Subcutaneous preadipocyte (primary cell): ENCODE measurements around the gene SIM2. TPM values are rescaled to one million over a fixed set of nuclear protein-coding genes. Genes with fewer than 3 reads are reported as not detected.

Experiments used
- total RNA-seq: library from RNA; depleted of rRNA; stranded (reverse); fragments of >200 nt; gene quantifications from 2 replicates; pipeline ENCODE4 v1.2.3, GENCODE V29; 2012

Gene SIM2, protein sequence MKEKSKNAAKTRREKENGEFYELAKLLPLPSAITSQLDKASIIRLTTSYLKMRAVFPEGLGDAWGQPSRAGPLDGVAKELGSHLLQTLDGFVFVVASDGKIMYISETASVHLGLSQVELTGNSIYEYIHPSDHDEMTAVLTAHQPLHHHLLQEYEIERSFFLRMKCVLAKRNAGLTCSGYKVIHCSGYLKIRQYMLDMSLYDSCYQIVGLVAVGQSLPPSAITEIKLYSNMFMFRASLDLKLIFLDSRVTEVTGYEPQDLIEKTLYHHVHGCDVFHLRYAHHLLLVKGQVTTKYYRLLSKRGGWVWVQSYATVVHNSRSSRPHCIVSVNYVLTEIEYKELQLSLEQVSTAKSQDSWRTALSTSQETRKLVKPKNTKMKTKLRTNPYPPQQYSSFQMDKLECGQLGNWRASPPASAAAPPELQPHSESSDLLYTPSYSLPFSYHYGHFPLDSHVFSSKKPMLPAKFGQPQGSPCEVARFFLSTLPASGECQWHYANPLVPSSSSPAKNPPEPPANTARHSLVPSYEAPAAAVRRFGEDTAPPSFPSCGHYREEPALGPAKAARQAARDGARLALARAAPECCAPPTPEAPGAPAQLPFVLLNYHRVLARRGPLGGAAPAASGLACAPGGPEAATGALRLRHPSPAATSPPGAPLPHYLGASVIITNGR
- total RNA-seq, result 1.8 TPM in 1 of 2 replicates, not detected in the other

DNA sequence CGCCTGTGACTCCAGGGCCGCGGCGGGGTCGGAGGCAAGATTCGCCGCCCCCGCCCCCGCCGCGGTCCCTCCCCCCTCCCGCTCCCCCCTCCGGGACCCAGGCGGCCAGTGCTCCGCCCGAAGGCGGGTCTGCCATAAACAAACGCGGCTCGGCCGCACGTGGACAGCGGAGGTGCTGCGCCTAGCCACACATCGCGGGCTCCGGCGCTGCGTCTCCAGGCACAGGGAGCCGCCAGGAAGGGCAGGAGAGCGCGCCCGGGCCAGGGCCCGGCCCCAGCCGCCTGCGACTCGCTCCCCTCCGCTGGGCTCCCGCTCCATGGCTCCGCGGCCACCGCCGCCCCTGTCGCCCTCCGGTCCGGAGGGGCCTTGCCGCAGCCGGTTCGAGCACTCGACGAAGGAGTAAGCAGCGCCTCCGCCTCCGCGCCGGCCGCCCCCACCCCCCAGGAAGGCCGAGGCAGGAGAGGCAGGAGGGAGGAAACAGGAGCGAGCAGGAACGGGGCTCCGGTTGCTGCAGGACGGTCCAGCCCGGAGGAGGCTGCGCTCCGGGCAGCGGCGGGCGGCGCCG lies at the start of gene SIM2:
Gene SIM2, plus strand, starts transcription at position 135 of the 565 bp plus-strand sequence. CDS start 632 bp downstream, outside the sequence.

Other genes starting within 250 kb of the SIM2 start
- gene CLDN14, start 219.0 kb upstream of the SIM2 start, total RNA-seq, result not detected in 2 replicates